HG02840 (cell line): ENCODE data around the gene KBTBD4.

Source experiments
- ATAC-seq: cut with Tn5 transposase; IDR thresholded peaks from one replicate; pipeline ENCODE4 v1.9.1; 2021; ENCODE audit warnings: mild to moderate bottlenecking, moderate library complexity, moderate number of reproducible peaks; ENCODE audit not compliant: unreplicated experiment, low FRiP score

The KBTBD4 gene

GRCh38 chr11:47591764-47592163 is 13.0 kb upstream of the KBTBD4 start:
- ATAC-seq, result no peak

- ATAC-seq, result no peak
These were observed 11.4 kb upstream of the KBTBD4 start for GRCh38 chr11:47589977-47590861.

- no peak for ATAC-seq
These were observed 10.8 kb upstream of the KBTBD4 start for GRCh38 chr11:47589584-47589976.

GRCh38 chr11:47589118-47589517 is 10.3 kb upstream of the KBTBD4 start:
- ATAC-seq, result no peak

GRCh38 chr11:47587723-47588326 is 9.1 kb upstream of the KBTBD4 start:
- no peak for ATAC-seq

- ATAC-seq, result no peak
These were observed 8.4 kb upstream of the KBTBD4 start for GRCh38 chr11:47587039-47587716.

- no peak for ATAC-seq
These were observed 7.5 kb upstream of the KBTBD4 start, which contains the start of gene FAM180B for GRCh38 chr11:47586098-47586855. FAM180B (plus strand) TSS chr11:47586678; CDS start chr11:47586769, 91 bp downstream.

- ATAC-seq, result no peak
These were observed 5.1 kb upstream of the KBTBD4 start for GRCh38 chr11:47583844-47584243.

- ATAC-seq, result no peak
These were observed 1.2 kb downstream of the KBTBD4 start for GRCh38 chr11:47577460-47578041.

GRCh38 chr11:47573321-47573720 is 5.4 kb downstream of the KBTBD4 start:
- no peak for ATAC-seq

- no peak for ATAC-seq
These were observed 6.0 kb downstream of the KBTBD4 start for GRCh38 chr11:47572715-47573255.

GRCh38 chr11:47571895-47572294 is 6.9 kb downstream of the KBTBD4 start:
- no peak for ATAC-seq

GRCh38 chr11:47571357-47571729 is 7.4 kb downstream of the KBTBD4 start:
- ATAC-seq, result no peak

GRCh38 chr11:47570651-47571356 is 8.0 kb downstream of the KBTBD4 start:
- ATAC-seq, result no peak

- ATAC-seq, result no peak
These were observed 9.1 kb downstream of the KBTBD4 start for GRCh38 chr11:47569646-47570045.

- no peak for ATAC-seq
These were observed 12.5 kb downstream of the KBTBD4 start for GRCh38 chr11:47566149-47566698.

- ATAC-seq, result peak; percentile 69
These were observed 13.2 kb downstream of the KBTBD4 start, which contains the start of gene PTPMT1 for GRCh38 chr11:47565340-47566148. PTPMT1 (plus strand) TSS chr11:47565599; CDS start chr11:47565623, 24 bp downstream.

GRCh38 chr11:47564933-47565339 is 13.8 kb downstream of the KBTBD4 start:
- peak; percentile 21 for ATAC-seq
